CD4-positive, alpha-beta T cell treated with Interleukin-6 at 100 ng/mL for 8 hours (primary cell): ENCODE data around the gene CMKLR1.

Experiments used
- DNase-seq: peaks from one replicate; pipeline ENCODE4 v3.0.0-alpha.2; 2020; ENCODE audit warnings: mixed read lengths, low spot score

The CMKLR1 gene

DNA sequence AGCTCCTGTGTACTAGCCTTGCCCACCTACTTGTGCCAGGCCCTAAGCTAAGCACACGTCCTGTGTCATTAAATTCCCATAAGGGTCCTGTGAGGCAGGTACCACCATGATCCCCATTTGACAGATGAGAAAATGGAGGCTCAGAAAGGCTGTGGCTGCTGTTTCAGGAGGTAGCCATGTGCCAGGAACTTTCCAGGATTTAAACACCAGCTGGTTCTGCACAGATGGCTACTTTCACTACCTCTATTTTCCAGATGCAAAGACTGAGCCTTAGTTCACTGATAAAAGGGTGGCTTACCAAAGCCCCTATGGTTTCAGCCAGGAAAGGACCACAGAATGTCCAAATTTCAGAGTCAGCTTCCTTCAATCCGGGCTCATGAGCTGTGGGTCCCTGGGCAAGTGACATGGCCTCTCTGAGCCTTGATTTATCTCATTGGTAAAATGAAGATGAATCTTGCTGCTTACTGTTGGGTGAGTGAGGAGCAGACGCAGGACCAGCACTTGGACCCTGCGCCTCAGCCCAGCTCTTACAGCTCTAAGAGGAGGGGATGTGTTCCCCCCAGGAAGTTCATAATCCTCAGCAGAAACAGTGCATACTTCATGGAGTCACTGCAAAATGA is 23.5 kb downstream of the CMKLR1 start:
- no peak for DNase-seq

- DNase-seq: peak; percentile 14
These were observed 25.3 kb downstream of the CMKLR1 start for GRCh38 chr12:108313606-108314351.

DNA sequence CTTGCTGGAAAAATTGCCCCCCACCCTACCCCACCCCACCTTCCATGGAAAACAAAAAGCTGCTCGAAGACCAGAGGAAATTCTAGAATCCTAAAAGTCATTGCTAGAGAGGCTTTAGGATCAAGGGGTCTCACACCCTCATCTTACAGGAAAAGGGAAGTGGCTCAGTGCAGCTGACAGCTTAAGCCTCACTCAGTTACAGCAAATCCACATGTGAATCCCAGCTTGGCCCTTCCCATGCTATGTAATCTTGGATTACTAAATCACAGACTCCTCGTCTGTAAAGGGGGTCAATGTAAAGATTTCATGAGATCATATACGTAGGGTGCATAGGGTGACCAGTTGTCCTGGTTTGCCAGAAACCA is 25.9 kb downstream of the CMKLR1 start:
- DNase-seq: no peak

DNA sequence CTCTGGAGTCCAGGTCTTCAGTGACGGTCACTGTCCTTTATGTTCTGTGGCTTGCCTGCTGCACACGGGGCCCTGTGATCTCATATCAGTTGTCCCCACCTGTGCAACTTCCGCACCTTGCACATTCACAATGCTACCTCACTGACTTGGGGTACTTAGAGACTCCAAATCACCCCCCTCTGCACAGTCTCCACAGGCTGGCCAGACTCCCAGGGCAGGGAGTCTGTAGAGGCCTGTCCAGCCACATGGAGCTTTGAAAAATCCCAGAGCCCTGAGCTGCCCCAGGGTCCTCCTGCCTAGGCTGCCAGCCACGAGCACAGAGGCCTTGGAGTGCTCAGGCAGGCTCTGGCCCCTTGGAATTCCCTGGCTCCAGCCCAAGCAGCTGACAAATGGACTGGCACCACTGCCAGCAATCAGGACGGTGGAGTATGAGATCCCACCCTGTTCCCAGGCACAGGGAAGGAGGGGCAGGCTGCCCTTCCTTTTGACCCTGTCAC is 26.4 kb downstream of the CMKLR1 start:
- no peak for DNase-seq

GRCh38 chr12:108312073-108312659 is 26.9 kb downstream of the CMKLR1 start:
- DNase-seq: no peak

GRCh38 chr12:108311605-108312004 is 27.5 kb downstream of the CMKLR1 start:
- DNase-seq: no peak

DNA sequence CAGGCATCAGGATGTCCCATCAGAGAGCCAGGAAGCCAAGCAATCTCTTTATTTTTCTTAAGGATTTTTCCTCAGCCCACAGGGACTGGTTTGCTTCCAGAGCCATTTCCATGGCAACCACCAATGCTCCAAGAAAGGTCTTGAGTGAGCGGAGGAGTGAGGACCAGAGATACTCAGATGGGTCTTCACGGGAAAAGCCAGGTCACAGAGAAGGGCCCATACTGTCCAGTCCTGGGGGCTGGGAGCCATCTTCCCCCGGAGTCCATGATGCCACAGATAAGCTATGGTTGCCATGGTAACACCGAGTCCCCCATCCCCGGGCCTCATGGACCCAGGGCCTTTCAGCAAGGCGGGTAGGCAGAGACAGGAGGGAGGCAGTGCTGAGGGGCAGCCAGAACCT is 28.6 kb downstream of the CMKLR1 start:
- DNase-seq: no peak

DNA sequence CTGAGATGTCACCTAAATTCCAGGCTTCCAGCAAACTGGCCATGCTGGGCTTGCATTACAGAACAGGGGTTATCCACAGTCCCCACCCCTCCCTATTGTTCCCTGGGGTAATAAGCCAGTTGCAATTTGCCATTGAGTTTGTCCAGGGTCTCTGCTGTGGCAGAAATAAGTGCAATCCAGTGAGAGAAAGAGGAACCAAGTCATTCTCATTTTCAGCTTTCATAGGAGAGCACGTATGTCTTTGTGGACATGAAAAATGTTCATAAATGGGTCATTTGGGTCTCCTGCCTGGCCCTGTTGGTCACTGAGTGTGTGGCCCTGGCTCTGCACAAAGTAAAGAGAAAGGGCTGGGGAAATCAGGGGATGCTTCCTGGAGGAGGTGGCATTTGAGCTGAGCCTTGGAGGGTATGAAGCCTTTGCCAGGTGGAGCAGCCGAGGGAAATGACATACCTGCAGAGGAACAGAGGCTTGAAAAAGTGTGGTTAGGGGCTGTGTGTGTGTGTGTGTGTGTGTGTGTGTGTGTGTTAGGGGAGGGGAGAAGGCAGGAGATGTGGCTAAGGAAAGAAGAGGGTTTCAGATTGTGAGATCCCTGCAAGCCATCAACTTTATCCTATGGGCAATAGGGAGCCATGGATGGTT is 29.3 kb downstream of the CMKLR1 start:
- DNase-seq: no peak

GRCh38 chr12:108308395-108309085 is 30.6 kb downstream of the CMKLR1 start:
- DNase-seq: no peak

DNA sequence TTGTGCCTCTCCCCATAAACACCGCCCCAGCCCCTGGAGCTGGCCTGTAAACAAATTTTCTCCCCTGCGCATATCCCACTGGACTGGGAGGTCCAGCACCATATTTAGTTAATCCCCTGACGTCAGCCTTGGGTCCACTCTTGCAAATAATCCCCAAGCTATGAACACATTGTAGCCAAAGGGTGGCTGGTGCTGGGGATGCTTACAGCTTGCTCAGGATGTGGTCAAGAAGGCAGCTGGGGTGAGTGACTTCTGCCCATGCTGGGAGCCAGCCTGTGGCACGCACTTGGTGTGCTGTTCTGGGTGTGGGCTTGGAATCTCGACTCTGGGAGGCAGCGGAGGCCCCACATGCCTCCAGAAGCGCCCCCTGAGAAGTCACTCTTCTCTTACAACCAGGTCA is 32.1 kb downstream of the CMKLR1 start:
- no peak for DNase-seq

- no peak for DNase-seq
These were observed 32.6 kb downstream of the CMKLR1 start for GRCh38 chr12:108306506-108306905.

GRCh38 chr12:108305991-108306501 is 33.1 kb downstream of the CMKLR1 start:
- no peak for DNase-seq

GRCh38 chr12:108305520-108305919 is 33.6 kb downstream of the CMKLR1 start:
- no peak for DNase-seq

DNA sequence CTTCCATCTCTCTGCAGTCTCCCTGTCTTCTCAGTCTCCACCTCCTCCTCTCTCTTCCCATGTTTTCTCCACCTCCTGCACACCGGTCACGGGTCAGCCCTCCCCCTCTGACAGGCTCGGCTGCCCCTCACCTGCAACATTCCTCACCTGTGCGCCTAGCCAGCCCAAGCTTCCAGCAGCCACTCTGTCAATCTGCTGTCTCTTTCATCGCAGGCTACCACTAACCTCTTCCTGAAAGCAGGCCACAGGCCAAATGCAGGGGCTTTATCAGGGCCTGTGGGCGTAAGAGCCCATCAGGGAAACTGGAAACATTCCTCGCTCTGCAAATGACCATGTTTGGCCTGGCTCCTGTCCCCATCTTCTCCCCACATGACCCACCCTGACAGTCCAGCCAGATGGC is 34.5 kb downstream of the CMKLR1 start:
- no peak for DNase-seq

GRCh38 chr12:108303703-108304102 is 35.4 kb downstream of the CMKLR1 start:
- DNase-seq: no peak

DNA sequence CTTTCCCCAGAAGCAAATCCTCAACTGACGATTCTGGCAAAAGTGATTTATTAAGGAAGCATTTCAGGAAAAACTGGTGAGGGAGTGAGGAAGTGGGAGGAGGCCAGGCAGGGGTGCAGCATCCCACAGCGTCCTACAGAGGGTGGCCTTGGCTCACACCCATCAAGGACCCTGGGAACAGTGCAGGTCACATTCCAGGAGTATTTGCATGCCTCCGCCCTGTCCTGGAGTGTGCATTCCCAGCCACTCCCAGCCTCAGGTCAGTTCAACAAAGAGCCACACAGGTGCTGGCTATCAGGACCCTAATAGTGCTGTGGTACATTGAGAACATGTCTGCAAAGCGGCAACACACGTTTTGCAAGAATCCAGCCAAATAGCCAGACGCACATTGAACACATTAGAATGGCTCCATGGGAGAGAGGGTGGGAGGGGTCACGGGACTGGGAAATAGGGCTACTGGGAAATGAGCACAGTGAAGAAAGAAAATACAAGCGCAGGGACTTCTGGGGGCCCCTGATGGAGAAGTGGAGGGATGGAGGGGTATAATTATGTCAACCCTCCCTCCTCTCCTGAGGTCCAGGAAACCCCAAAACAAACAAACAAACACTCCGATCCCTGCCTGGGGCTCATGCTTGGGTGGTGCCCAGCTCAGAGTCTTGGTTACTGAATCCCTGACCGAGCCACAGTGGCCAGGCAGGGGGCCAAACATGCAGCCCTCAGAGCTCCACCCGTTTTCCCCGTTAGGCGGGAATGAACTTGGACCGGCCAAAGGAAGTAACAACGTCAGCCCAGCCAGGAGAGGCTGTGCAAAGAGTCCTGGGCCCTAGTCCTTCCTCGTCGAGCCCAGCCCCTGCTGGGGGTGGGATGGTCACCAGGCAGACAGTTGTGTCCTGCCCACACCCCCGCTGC is 36.5 kb downstream of the CMKLR1 start:
- no peak for DNase-seq

DNA sequence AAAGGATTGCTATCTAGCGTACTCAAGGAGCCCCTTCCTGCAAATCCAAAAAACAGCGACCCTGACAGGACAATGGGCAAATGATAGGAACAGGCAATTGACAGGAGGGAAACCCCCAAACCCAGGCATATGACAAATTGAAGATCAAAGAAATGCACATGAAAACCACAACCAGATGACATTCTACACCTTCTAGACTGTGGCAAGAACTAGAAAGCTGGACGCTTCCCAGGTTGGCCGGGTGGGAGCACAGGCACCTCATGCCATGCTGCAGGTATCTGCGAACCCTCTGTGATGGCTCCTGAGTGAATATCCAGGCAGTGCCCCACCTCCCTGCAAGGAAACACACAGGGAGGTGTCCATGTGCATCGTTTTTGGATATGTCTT is 37.1 kb downstream of the CMKLR1 start:
- no peak for DNase-seq

GRCh38 chr12:108301346-108301745 is 37.8 kb downstream of the CMKLR1 start:
- no peak for DNase-seq

DNA sequence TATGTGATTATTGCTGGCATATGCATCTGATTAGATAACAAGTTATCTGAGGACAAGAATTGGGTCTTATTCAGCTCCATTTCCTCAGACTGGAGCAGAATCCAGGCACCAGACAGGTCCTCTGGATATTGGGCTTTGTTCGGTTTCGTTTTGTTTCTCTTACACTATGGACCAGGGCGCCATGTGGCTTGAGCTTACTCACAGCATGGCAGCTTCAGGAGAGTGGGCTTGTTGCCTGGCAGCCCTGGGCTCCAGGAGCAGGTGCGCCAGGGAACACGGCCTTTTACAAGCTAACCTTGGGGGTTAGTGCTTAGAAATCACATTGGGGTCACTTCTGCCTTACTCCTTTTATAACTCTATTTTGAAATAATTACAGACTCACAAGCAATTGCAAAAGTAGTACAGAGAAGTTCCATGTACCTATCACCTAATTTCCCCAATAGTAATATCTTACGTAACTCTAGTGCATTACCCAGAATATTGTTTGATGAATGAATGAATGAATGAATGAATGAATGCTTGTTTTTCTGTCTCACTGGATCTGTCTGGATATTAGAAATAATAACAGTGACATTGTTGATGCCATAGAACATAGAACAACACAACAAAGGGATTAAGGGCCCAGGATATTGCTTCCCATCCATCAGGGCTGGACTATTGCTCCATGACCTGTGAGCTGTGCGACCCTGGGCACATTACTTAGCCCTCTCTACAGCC is 39.0 kb downstream of the CMKLR1 start:
- no peak for DNase-seq

- no peak for DNase-seq
These were observed 39.6 kb downstream of the CMKLR1 start for GRCh38 chr12:108299516-108299915.
